Measurements from ENCODE around the gene LAMB1.

Gene LAMB1

DNA sequence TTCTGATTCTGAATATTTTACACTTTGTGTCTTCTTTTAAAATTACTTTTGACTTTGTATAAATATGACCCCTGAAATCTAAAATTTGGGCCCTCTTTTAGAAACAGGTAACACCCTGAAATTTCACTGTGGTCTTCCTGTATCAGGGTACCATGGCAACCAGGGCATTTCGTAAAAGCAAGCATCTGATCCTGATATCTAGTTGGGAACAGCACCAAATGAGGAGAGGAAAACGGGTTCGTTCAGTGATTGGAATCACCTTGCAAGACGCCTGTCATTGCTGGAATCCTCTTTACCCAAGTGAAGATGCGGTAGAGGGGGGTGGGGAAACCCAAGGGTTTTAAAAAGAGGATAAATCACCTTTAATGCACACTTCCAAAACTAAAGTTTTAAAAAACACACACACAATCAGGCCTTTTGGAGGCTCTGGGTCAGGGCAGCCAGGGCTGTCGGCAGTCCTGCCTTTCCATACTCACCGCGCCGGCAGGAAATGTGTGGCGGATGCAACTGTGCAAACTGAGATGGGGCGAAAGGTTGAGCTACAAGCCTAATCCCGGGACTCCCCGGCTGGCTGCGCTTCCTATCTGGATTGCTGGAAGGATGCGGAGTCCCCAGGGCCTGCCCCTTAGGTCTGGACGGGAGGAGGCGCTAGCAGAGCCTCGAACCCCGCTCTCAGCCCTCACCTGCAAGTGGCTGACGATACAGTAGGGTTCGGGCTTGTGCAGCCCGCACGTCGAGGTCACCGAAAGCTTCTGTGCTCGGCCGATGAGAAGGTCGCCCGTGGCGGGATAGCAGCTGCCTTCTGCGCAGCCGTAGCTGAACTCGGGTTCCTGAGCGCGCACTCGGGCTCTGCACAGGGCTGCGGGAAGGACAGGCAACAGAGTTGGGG lies 1.8 kb downstream of the LAMB1 start:
- Histone ChIP-seq H3K27ac (ENCODE audit: low read length) (no peak overlapping the region), H3K36me3 (replicated peaks; ENCODE audit: insufficient read depth, low read length) (no peaks in the 10 kb centered on the region), H4K20me1 (ENCODE audit: insufficient read depth, low read length) (no peaks in the 10 kb centered on the region), H3K9ac (ENCODE audit: low read length) (no peak overlapping the region), H3K4me1 (ENCODE audit: low read length) (no peaks in the 10 kb centered on the region), H3K27me3 (replicated peaks; ENCODE audit: insufficient read depth, low read length) (0 out of 2 replicates have a peak, but pooled peaks cover 3% of the 10 kb centered on the region), H3F3A (ENCODE audit: insufficient read depth, low read length) (no peaks in the 10 kb centered on the region), H3K9me2 (replicated peaks; ENCODE audit: insufficient read depth, low read length) (no peaks in the 10 kb centered on the region), H2AFZ (ENCODE audit: low read length) (no peak overlapping the region), H3K79me2 (ENCODE audit: low read length) (no peaks in the 10 kb centered on the region), H3K9me3 (replicated peaks; ENCODE audit: insufficient read depth, low read length) (no peaks in the 10 kb centered on the region), H3K4me3 (ENCODE audit: low read length) (no peak overlapping the region), H3K4me2 (ENCODE audit: low read depth, low read length) (no peak overlapping the region)
- DNase-seq = no peak
- TF ChIP-seq EZH2 (optimal IDR thresholded peaks at IDR 0.05; ENCODE audit: low read depth, low read length) (no peak), EZH2phosphoT487 (IDR thresholded peaks at IDR 0.05; ENCODE audit: low read length) (no peak)
- TF ChIP-seq, protein P1, sequence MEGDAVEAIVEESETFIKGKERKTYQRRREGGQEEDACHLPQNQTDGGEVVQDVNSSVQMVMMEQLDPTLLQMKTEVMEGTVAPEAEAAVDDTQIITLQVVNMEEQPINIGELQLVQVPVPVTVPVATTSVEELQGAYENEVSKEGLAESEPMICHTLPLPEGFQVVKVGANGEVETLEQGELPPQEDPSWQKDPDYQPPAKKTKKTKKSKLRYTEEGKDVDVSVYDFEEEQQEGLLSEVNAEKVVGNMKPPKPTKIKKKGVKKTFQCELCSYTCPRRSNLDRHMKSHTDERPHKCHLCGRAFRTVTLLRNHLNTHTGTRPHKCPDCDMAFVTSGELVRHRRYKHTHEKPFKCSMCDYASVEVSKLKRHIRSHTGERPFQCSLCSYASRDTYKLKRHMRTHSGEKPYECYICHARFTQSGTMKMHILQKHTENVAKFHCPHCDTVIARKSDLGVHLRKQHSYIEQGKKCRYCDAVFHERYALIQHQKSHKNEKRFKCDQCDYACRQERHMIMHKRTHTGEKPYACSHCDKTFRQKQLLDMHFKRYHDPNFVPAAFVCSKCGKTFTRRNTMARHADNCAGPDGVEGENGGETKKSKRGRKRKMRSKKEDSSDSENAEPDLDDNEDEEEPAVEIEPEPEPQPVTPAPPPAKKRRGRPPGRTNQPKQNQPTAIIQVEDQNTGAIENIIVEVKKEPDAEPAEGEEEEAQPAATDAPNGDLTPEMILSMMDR (IDR thresholded peaks at IDR 0.05; ENCODE audit: low read length) = no peak

DNA sequence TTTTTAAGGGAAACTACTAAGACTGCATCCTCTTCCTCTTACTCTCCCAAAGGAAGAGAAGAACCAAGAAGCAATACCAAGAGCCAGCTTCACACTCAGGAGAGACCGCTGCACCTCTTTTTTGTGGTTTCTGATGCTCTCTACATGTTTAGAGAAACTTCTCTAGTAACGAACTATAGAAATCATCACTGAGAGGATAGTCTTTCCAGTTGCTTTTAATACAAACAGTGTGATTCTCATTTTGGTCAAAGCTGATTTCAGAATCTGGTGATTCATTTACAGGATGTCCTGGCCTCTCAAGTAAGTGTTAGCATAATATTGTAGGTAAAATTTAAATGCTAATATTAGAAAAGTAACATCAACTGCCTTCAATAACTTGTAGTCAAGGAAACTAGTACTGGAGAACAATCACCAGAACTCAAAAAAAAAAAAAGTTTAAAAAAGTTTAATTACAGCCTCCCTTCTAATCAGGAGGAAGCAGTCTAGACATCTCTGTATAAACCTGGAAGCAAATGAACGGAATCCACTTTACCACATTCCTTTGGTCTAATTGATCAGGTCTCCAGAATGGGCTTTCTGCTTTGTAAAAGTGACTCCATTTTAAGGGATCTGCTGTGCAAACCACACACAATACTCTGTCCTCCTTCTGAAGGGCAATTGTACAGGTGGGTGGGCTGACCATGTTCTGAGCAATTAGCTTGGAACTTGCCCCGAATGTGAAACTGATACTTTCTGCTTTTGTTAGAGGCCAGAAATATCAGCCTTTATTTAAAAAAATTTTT lies 3.0 kb downstream of the LAMB1 start:
- Histone ChIP-seq H3K9me2 (replicated peaks; ENCODE audit: insufficient read depth, low read length) (no peaks in the 10 kb centered on the region), H3K27ac (ENCODE audit: low read length) (no peak overlapping the region), H3K4me3 (ENCODE audit: low read length) (no peak overlapping the region), H3K9ac (ENCODE audit: low read length) (no peak overlapping the region), H3F3A (ENCODE audit: insufficient read depth, low read length) (no peaks in the 10 kb centered on the region), H3K79me2 (ENCODE audit: low read length) (no peaks in the 10 kb centered on the region), H3K4me1 (ENCODE audit: low read length) (no peaks in the 10 kb centered on the region), H3K27me3 (replicated peaks; ENCODE audit: insufficient read depth, low read length) (0 out of 2 replicates have a peak, but pooled peaks cover 3% of the 10 kb centered on the region), H3K9me3 (replicated peaks; ENCODE audit: insufficient read depth, low read length) (no peaks in the 10 kb centered on the region), H3K4me2 (ENCODE audit: low read depth, low read length) (no peak overlapping the region), H2AFZ (ENCODE audit: low read length) (no peak overlapping the region), H4K20me1 (ENCODE audit: insufficient read depth, low read length) (no peaks in the 10 kb centered on the region), H3K36me3 (replicated peaks; ENCODE audit: insufficient read depth, low read length) (no peaks in the 10 kb centered on the region)
- TF ChIP-seq EZH2 (optimal IDR thresholded peaks at IDR 0.05; ENCODE audit: low read depth, low read length) = no peak
- TF ChIP-seq, protein P1 (IDR thresholded peaks at IDR 0.05; ENCODE audit: low read length) = no peak
- TF ChIP-seq EZH2phosphoT487 (IDR thresholded peaks at IDR 0.05; ENCODE audit: low read length) = no peak
- DNase-seq = no peak

DNA sequence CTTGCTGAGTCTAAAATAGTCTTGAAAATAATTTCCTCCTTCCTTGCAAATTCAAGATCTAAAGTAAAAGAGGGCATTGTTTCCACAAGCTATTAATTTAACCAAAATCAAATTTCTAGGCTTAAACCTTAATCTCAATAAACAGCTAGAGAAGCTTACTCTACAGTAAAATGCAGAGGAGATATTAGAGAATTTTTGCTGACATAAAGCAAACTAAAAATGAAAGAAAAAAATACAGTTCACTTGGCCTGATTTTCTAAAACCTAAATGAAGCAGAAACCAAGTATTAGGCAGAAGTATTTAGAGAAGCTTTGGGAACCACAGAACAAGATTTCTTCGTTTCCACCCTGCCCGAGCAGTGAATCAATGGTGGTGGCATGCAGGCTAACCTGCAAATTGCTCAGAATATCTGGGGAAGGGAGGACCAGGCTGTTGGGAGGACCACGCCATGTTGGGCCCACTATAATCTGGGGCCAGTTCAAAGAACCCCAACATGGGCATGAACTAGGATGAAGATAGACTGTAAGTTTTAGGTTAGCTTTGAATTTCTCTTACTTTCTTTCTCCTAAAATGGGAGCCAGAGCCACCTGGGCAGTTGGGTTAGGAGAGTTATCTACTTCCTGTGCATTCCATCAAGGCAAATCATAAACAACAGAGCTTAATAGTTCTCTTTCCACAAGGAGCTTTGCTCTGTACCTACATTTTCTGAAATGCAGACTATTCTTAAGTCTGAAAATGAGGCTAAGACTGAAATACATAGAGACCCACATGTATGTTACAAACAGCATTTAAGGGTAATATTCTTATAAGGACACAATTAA lies 4.1 kb downstream of the LAMB1 start:
- Histone ChIP-seq H3K36me3 (replicated peaks; ENCODE audit: insufficient read depth, low read length) (no peaks in the 10 kb centered on the region), H3K9ac (ENCODE audit: low read length) (no peak overlapping the region), H3K4me1 (ENCODE audit: low read length) (no peaks in the 10 kb centered on the region), H3K4me2 (ENCODE audit: low read depth, low read length) (no peak overlapping the region), H3K9me3 (replicated peaks; ENCODE audit: insufficient read depth, low read length) (no peaks in the 10 kb centered on the region), H2AFZ (ENCODE audit: low read length) (no peak overlapping the region), H3K79me2 (ENCODE audit: low read length) (no peaks in the 10 kb centered on the region), H3K27ac (ENCODE audit: low read length) (no peak overlapping the region), H4K20me1 (ENCODE audit: insufficient read depth, low read length) (no peaks in the 10 kb centered on the region), H3K27me3 (replicated peaks; ENCODE audit: insufficient read depth, low read length) (no peaks in the 10 kb centered on the region), H3F3A (ENCODE audit: insufficient read depth, low read length) (no peaks in the 10 kb centered on the region), H3K9me2 (replicated peaks; ENCODE audit: insufficient read depth, low read length) (no peaks in the 10 kb centered on the region), H3K4me3 (ENCODE audit: low read length) (no peak overlapping the region)
- TF ChIP-seq, protein P1 (IDR thresholded peaks at IDR 0.05; ENCODE audit: low read length) = no peak
- no peak for TF ChIP-seq EZH2 (optimal IDR thresholded peaks at IDR 0.05; ENCODE audit: low read depth, low read length)
- TF ChIP-seq EZH2phosphoT487 (IDR thresholded peaks at IDR 0.05; ENCODE audit: low read length) = no peak
- no peak for DNase-seq

Data from MM.1S (cell line).